HEK293 (cell line): Measurements from ENCODE around the gene TPGS1.

Source experiments
- CTCF ChIA-PET: fragments of 350-600 bp; formaldehyde crosslinking; extraction: SDS; loops from one replicate; lab custom pipeline; 2021; ENCODE audit warnings: antibody characterized with exemption; lab: Yijun Ruan, JAX
- POLR2A ChIA-PET: fragments of 300-600 bp; formaldehyde crosslinking; extraction: SDS; loops from one replicate; lab custom pipeline; 2020; ENCODE audit warnings: antibody characterized with exemption, inconsistent platforms; lab: Yijun Ruan, JAX
- H3K27ac ChIP-seq: fragments of 200-500 bp; sonication (Bioruptor generic); 2 replicates; pipeline ENCODE4 v1.5.1; 2014; ENCODE audit warnings: low read depth, low read length, control low read depth, inconsistent platforms; ENCODE audit errors: extremely low read depth
- H3K36me3 ChIP-seq, 2 experiments: fragments of 200-500 bp in 1 of 2; sonication (Bioruptor generic) in 1 of 2; 1 replicate in 1 of 2; 2 replicates in 1 of 2; pipeline ENCODE4 v1.5.1; 2014 to 2017; ENCODE audit warnings: inconsistent platforms in 2 of 2, low read length in 2 of 2; ENCODE audit not compliant: control insufficient read depth in 2 of 2, insufficient read depth in 1 of 2
- H3K4me1 ChIP-seq: fragments of 200-500 bp; sonication (Bioruptor generic); 2 replicates; pipeline ENCODE4 v1.5.1; 2014; ENCODE audit warnings: mild to moderate bottlenecking, low read length, inconsistent platforms; ENCODE audit not compliant: control insufficient read depth, insufficient read depth
- H3K4me3 ChIP-seq: 2 replicates; pipeline ENCODE4 v1.5.1; 2011; ENCODE audit warnings: low read depth, mild to moderate bottlenecking, control low read depth, low read length, moderate library complexity
- H3K9me3 ChIP-seq: fragments of 200-500 bp; sonication (Bioruptor generic); 2 replicates; pipeline ENCODE4 v1.5.1; 2014; ENCODE audit warnings: low read depth, low read length, inconsistent platforms; ENCODE audit not compliant: control insufficient read depth, insufficient read depth
- BCL11A ChIP-seq: fragments of 450-650 bp; formaldehyde crosslinking; IDR thresholded peaks from 2 replicates; pipeline ENCODE4 v1.5.1; 2016; ENCODE audit warnings: low read depth, missing biosample characterization, missing genetic modification characterization
- PATZ1 ChIP-seq: fragments of 450-650 bp; formaldehyde crosslinking; IDR thresholded peaks from 2 replicates; pipeline ENCODE4 v1.5.1; 2016; ENCODE audit warnings: missing biosample characterization, missing genetic modification characterization
- SP2 ChIP-seq: fragments of 450-650 bp; formaldehyde crosslinking; IDR thresholded peaks from 2 replicates; pipeline ENCODE4 v1.5.1; 2016; ENCODE audit warnings: missing biosample characterization, missing genetic modification characterization
- TRIM28 ChIP-seq: IDR thresholded peaks from 2 replicates; pipeline ENCODE4 v1.6.1; 2011; ENCODE audit warnings: low read length, control low read depth, borderline replicate concordance
- ZBTB8A ChIP-seq: fragments of 450-650 bp; formaldehyde crosslinking; IDR thresholded peaks from 2 replicates; pipeline ENCODE4 v1.5.1; 2016; ENCODE audit warnings: missing biosample characterization, missing genetic modification characterization
- ZNF10 ChIP-seq: fragments of 450-650 bp; formaldehyde crosslinking; IDR thresholded peaks from 2 replicates; pipeline ENCODE4 v1.5.1; 2017; ENCODE audit warnings: missing biosample characterization, missing genetic modification characterization
- ZNF121 ChIP-seq: fragments of 450-650 bp; formaldehyde crosslinking; IDR thresholded peaks from 2 replicates; pipeline ENCODE4 v1.5.1; 2016; ENCODE audit warnings: missing biosample characterization, missing genetic modification characterization
- ZNF174 ChIP-seq: fragments of 450-650 bp; formaldehyde crosslinking; IDR thresholded peaks from 2 replicates; pipeline ENCODE4 v1.5.0; 2017; ENCODE audit warnings: missing biosample characterization, mild to moderate bottlenecking, missing genetic modification characterization
- ZNF214 ChIP-seq: fragments of 450-650 bp; formaldehyde crosslinking; IDR thresholded peaks from 2 replicates; pipeline ENCODE4 v1.5.1; 2017; ENCODE audit warnings: missing biosample characterization, mild to moderate bottlenecking, missing genetic modification characterization, borderline replicate concordance
- ZNF239 ChIP-seq: fragments of 450-650 bp; formaldehyde crosslinking; IDR thresholded peaks from 2 replicates; pipeline ENCODE4 v1.5.1; 2016; ENCODE audit warnings: missing biosample characterization, missing genetic modification characterization
- ZNF391 ChIP-seq: fragments of 450-650 bp; formaldehyde crosslinking; IDR thresholded peaks from 2 replicates; pipeline ENCODE4 v1.5.1; 2016; ENCODE audit warnings: low read depth, missing biosample characterization, missing genetic modification characterization, borderline replicate concordance
- ZNF473 ChIP-seq: fragments of 450-650 bp; formaldehyde crosslinking; IDR thresholded peaks from 2 replicates; pipeline ENCODE4 v1.5.1; 2017; ENCODE audit warnings: missing biosample characterization, missing genetic modification characterization
- ZNF488 ChIP-seq: fragments of 450-650 bp; formaldehyde crosslinking; IDR thresholded peaks from 2 replicates; pipeline ENCODE4 v1.5.1; 2016; ENCODE audit warnings: missing biosample characterization, missing genetic modification characterization
- ZNF518A ChIP-seq: fragments of 450-650 bp; formaldehyde crosslinking; conservative IDR thresholded peaks from 2 replicates; pipeline ENCODE4 v1.5.1; 2016; ENCODE audit warnings: low read depth, missing biosample characterization, missing genetic modification characterization
- ZNF529 ChIP-seq: fragments of 450-650 bp; formaldehyde crosslinking; IDR thresholded peaks from 2 replicates; pipeline ENCODE4 v1.5.1; 2017; ENCODE audit warnings: missing genetic modification characterization, missing biosample characterization; ENCODE audit not compliant: insufficient replicate concordance
- ZNF600 ChIP-seq: fragments of 450-650 bp; formaldehyde crosslinking; IDR thresholded peaks from 2 replicates; pipeline ENCODE4 v1.5.1; 2016; ENCODE audit warnings: missing biosample characterization, missing genetic modification characterization
- ZNF626 ChIP-seq: fragments of 450-650 bp; sonication (Bioruptor Pico); formaldehyde crosslinking; IDR thresholded peaks from 2 replicates; pipeline ENCODE4 v1.5.1; 2018; ENCODE audit warnings: missing biosample characterization, missing genetic modification characterization, inconsistent platforms
- ZNF664 ChIP-seq: fragments of 450-650 bp; formaldehyde crosslinking; IDR thresholded peaks from 2 replicates; pipeline ENCODE4 v1.5.1; 2016; ENCODE audit warnings: missing biosample characterization, missing genetic modification characterization
- ZNF692 ChIP-seq: fragments of 450-650 bp; formaldehyde crosslinking; IDR thresholded peaks from 2 replicates; pipeline ENCODE4 v1.5.1; 2016; ENCODE audit warnings: missing biosample characterization, missing genetic modification characterization
- ZNF76 ChIP-seq: fragments of 450-650 bp; formaldehyde crosslinking; IDR thresholded peaks from 2 replicates; pipeline ENCODE4; 2016; ENCODE audit warnings: low read depth, missing biosample characterization, missing genetic modification characterization, borderline replicate concordance

Gene TPGS1

GRCh38 chr19:489418-490196, 17.7 kb upstream of the TPGS1 start:
- CTCF ChIA-PET, result interaction anchor here (0.7 to 2.7 kb wide), 4 partner anchors 11 to 21 kb away, joined by 3 to 16 read pairs (median 3); partner anchors contain the start of gene TPGS1
- no peaks in the 10 kb centered on the region for H3K36me3 ChIP-seq
- POLR2A ChIA-PET, result interaction anchor here (0.6 to 4.3 kb wide), 7 partner anchors 15 to 499 kb away, joined by 3 to 33 read pairs (median 4); partner anchors contain the start of genes SHC2 and TPGS1
- H3K4me1 ChIP-seq, result no peaks in the 10 kb centered on the region
- peak overlapping the region; percentile 92 for H3K27ac ChIP-seq
- no peaks in the 10 kb centered on the region for H3K9me3 ChIP-seq
- TF ChIP-seq ZNF239 (tag by site-specific recombination) (no peak), ZNF529 (tag by site-specific recombination) (no peak), ZNF664 (no peak), ZNF518A (tag by site-specific recombination) (no peak), ZNF121 (no peak), ZNF473 (tag by site-specific recombination) (no peak), SP2 (tag by site-specific recombination) (no peak), ZNF391 (tag by site-specific recombination) (no peak), ZNF10 (tag by site-specific recombination) (no peak), ZNF214 (no peak), ZNF692 (tag by site-specific recombination) (no peak), ZNF626 (no peak), PATZ1 (tag by site-specific recombination) (0 out of 2 replicates have a peak, but pooled peaks have one; percentile 11), ZNF174 (tag by site-specific recombination) (no peak), ZNF488 (no peak), TRIM28 (no peak), ZNF76 (tag by site-specific recombination) (no peak), BCL11A (tag by site-specific recombination) (0 out of 2 replicates have a peak, but pooled peaks have one; percentile 2), ZBTB8A (tag by site-specific recombination) (no peak), ZNF600 (tag by site-specific recombination) (0 out of 2 replicates have a peak, but pooled peaks have one; percentile 19)
- peak overlapping the region; percentile 73 for H3K4me3 ChIP-seq
